A549 (cell line): ENCODE data around the gene SLC16A2. TPM values are rescaled to one million over a fixed set of nuclear protein-coding genes. Genes with fewer than 3 reads are reported as not detected.
A peak's percentile ranks its signal among the peaks of the same experiment; 100 is the strongest.

ENCODE experiments used
- ATAC-seq, 2 experiments: fragments of 200-7000 bp in 1 of 2; fragments of >200 bp in 1 of 2; cut with Nextera tagmentation in 1 of 2; cut with Tn5 transposase in 1 of 2; 3 replicates each; pipeline versions ENCODE4 v1.8.0 to v1.9.1; 2018 to 2020; ENCODE audit warnings: mild to moderate bottlenecking in 1 of 2, moderate library complexity in 1 of 2
- CTCF ChIA-PET: fragments of 300-600 bp; sonication (Branson Sonifier 250); formaldehyde crosslinking; extraction: SDS; loops from one replicate; lab custom pipeline; 2021; ENCODE audit warnings: antibody characterized with exemption, inconsistent platforms; lab: Yijun Ruan, JAX
- POLR2A ChIA-PET: fragments of 350-600 bp; formaldehyde crosslinking; extraction: SDS; loops from one replicate; lab custom pipeline; 2021; ENCODE audit warnings: antibody characterized with exemption, inconsistent platforms; lab: Yijun Ruan, JAX
- DNase-seq, 2 experiments: peaks; one replicate each; pipeline versions ENCODE4 v3.0.0 to v3.0.0-alpha.2; 2011 to 2016; ENCODE audit warnings: low read depth in 1 of 2, low spot score in 1 of 2
- FAIRE-seq: peaks from 2 replicates; lab custom pipeline; 2011; peaks lifted over from hg19 to GRCh38; lab: Jason Lieb, UNC
- H3K27ac ChIP-seq, 2 experiments: fragments of >200 bp; sonication (Bioruptor Twin); formaldehyde crosslinking; 3 replicates each; pipeline ENCODE4 v1.5.1; 2016 to 2017
- H3K4me1 ChIP-seq: fragments of >200 bp; sonication (Bioruptor Twin); formaldehyde crosslinking; 3 replicates; pipeline ENCODE4 v1.6.1; 2016
- H3K4me2 ChIP-seq: fragments of >200 bp; sonication (Bioruptor Twin); formaldehyde crosslinking; 3 replicates; pipeline ENCODE4 v1.6.1; 2016
- H3K4me3 ChIP-seq: fragments of >200 bp; sonication (Bioruptor Twin); formaldehyde crosslinking; 3 replicates; pipeline ENCODE4 v1.5.1; 2016
- H3K9me3 ChIP-seq: fragments of >200 bp; sonication (Bioruptor Twin); formaldehyde crosslinking; 3 replicates; pipeline ENCODE4 v1.6.1; 2016
- CEBPB ChIP-seq, 2 experiments: fragments of >200 bp in 1 of 2; sonication (Bioruptor Twin) in 1 of 2; formaldehyde crosslinking in 1 of 2; IDR thresholded peaks; 2 replicates each; pipeline ENCODE4 v1.6.1; 2012 to 2016
- CHD2 ChIP-seq: fragments of 150-350 bp; IDR thresholded peaks from 2 replicates; pipeline ENCODE4 v1.6.1; 2014; ENCODE audit warnings: low read length; ENCODE audit not compliant: partially characterized antibody
- CHD4 ChIP-seq: fragments of 200-600 bp; sonication (generic); IDR thresholded peaks from 2 replicates; pipeline ENCODE4 v1.6.1; 2016; ENCODE audit warnings: antibody characterized with exemption, mild to moderate bottlenecking, borderline replicate concordance
- ESRRA ChIP-seq: fragments of 150-350 bp; IDR thresholded peaks from 2 replicates; pipeline ENCODE4 v1.6.1; 2014; ENCODE audit warnings: mild to moderate bottlenecking, low read length, borderline replicate concordance
- FOSB ChIP-seq: fragments of 250-450 bp; sonication (Bioruptor Pico); IDR thresholded peaks from 2 replicates; pipeline ENCODE4 v1.5.0; 2020; ENCODE audit warnings: mild to moderate bottlenecking, moderate library complexity
- FOSL2 ChIP-seq, 2 experiments: fragments of 450-650 bp in 1 of 2; fragments of >200 bp in 1 of 2; sonication (Bioruptor Twin) in 1 of 2; formaldehyde crosslinking; IDR thresholded peaks; 2 replicates each; pipeline versions ENCODE4 v1.5.0 to v1.6.1; 2016 to 2020; ENCODE audit warnings: mild to moderate bottlenecking in 1 of 2, moderate library complexity in 1 of 2
- FOXS1 ChIP-seq: fragments of 250-450 bp; sonication (Bioruptor Pico); IDR thresholded peaks from 2 replicates; pipeline ENCODE4 v1.5.0; 2020; ENCODE audit warnings: mild to moderate bottlenecking, moderate library complexity
- GATA3 ChIP-seq: IDR thresholded peaks from 2 replicates; pipeline ENCODE4 v1.6.1; 2012; ENCODE audit warnings: borderline replicate concordance
- HOXA7 ChIP-seq: fragments of 250-450 bp; sonication (Bioruptor Pico); IDR thresholded peaks from 2 replicates; pipeline ENCODE4 v1.5.0; 2020; ENCODE audit warnings: mild to moderate bottlenecking, moderate library complexity
- JUN ChIP-seq, 2 experiments: fragments of >200 bp; sonication (Bioruptor Twin); formaldehyde crosslinking; IDR thresholded peaks; 2 replicates in 1 of 2; 3 replicates in 1 of 2; pipeline ENCODE4 v1.6.1; 2016 to 2017
- KDM5A ChIP-seq: fragments of 200-600 bp; sonication (generic); IDR thresholded peaks from 2 replicates; pipeline ENCODE4 v1.6.1; 2016; ENCODE audit warnings: antibody characterized with exemption, mild to moderate bottlenecking
- MYC ChIP-seq: IDR thresholded peaks from 2 replicates; pipeline ENCODE4 v1.6.1; 2012; ENCODE audit warnings: mild to moderate bottlenecking, inconsistent platforms, low read length, improper control_type of control experiment, borderline replicate concordance
- NFE2L2 ChIP-seq: fragments of 150-350 bp; conservative IDR thresholded peaks from 2 replicates; pipeline ENCODE4 v1.6.1; 2014; ENCODE audit warnings: low read length
- NPAS2 ChIP-seq: fragments of 250-450 bp; sonication (Bioruptor Pico); IDR thresholded peaks from 2 replicates; pipeline ENCODE4 v1.8.0; 2022; ENCODE audit warnings: mild to moderate bottlenecking, moderate library complexity, borderline replicate concordance
- PHF8 ChIP-seq: fragments of 200-600 bp; sonication (generic); IDR thresholded peaks from 2 replicates; pipeline ENCODE4 v1.6.1; 2016; ENCODE audit warnings: low read depth, mild to moderate bottlenecking, antibody characterized with exemption, moderate library complexity, borderline replicate concordance
- RAD21 ChIP-seq, 2 experiments: fragments of >200 bp in 1 of 2; sonication (Bioruptor Twin) in 1 of 2; formaldehyde crosslinking in 1 of 2; IDR thresholded peaks in 1 of 2; conservative IDR thresholded peaks in 1 of 2; 2 replicates in 1 of 2; 3 replicates in 1 of 2; pipeline ENCODE4 v1.6.1; 2012 to 2018; ENCODE audit warnings: inconsistent platforms in 1 of 2
- RARB ChIP-seq: fragments of 250-450 bp; sonication (Bioruptor Pico); IDR thresholded peaks from 2 replicates; pipeline ENCODE4 v1.8.0; 2021; ENCODE audit warnings: mild to moderate bottlenecking, moderate library complexity
- SMC3 ChIP-seq: fragments of >200 bp; sonication (Bioruptor Twin); formaldehyde crosslinking; IDR thresholded peaks from 3 replicates; pipeline ENCODE4 v1.6.1; 2018; ENCODE audit warnings: inconsistent platforms
- ZC3H11A ChIP-seq: fragments of 450-650 bp; IDR thresholded peaks from 2 replicates; pipeline ENCODE4 v1.6.1; 2014; ENCODE audit warnings: antibody characterized with exemption, mild to moderate bottlenecking
- ZFP36 ChIP-seq: fragments of 450-650 bp; IDR thresholded peaks from 2 replicates; pipeline ENCODE4 v1.6.1; 2014; ENCODE audit warnings: borderline replicate concordance; ENCODE audit not compliant: partially characterized antibody
- ZNF302 ChIP-seq: fragments of 250-450 bp; sonication (Bioruptor Pico); IDR thresholded peaks from 2 replicates; pipeline ENCODE4 v1.9.0; 2021; ENCODE audit warnings: inconsistent platforms, mild to moderate bottlenecking, moderate library complexity
- ZSCAN20 ChIP-seq: fragments of 250-450 bp; sonication (Bioruptor Pico); IDR thresholded peaks from 2 replicates; pipeline ENCODE4 v1.8.0; 2022; ENCODE audit warnings: mild to moderate bottlenecking, moderate library complexity
- WGBS: methylation state at CpG from one replicate; pipeline ENCODE4 v1.1.6; 2017; ENCODE audit errors: missing lambda C conversion rate; 5-methylcytosine and 5-hydroxymethylcytosine counted together
- polyA plus RNA-seq, 4 experiments: library from polyadenylated mRNA; depleted of rRNA in 3 of 4; stranded (reverse); fragments of >200 nt; fragmentation: RNase III in 1 of 4; extraction: RNeasy Plus Mini Kit Qiagen cat#74134 plus additional on column Dnase treatment in 1 of 4; gene quantifications; 2 replicates in 3 of 4; 3 replicates in 1 of 4; pipeline ENCODE4 v1.2.3, GENCODE V29; 2011 to 2017
- TF ChIP-seq, protein P1 (sequence below): fragments of >200 bp; sonication (Bioruptor Twin); formaldehyde crosslinking; IDR thresholded peaks from 2 replicates; pipeline ENCODE4 v1.6.1; 2016
- TF ChIP-seq, protein P2 (sequence below): fragments of 450-650 bp; IDR thresholded peaks from 2 replicates; pipeline ENCODE4 v1.6.1; 2014; ENCODE audit warnings: antibody characterized with exemption
- TF ChIP-seq, protein P3 (sequence below): IDR thresholded peaks from 2 replicates; pipeline ENCODE4 v1.6.1; 2012
- TF ChIP-seq, protein P4 (sequence below): fragments of 250-450 bp; sonication (Bioruptor Pico); IDR thresholded peaks from 2 replicates; pipeline ENCODE4 v1.5.0; 2020; ENCODE audit warnings: low read depth, mild to moderate bottlenecking, moderate library complexity

Gene SLC16A2
- polyA plus RNA-seq, 2 of the 4 experiments (the other 2 are of a cell fraction), result 9.7 to 19.2 TPM

DNA sequence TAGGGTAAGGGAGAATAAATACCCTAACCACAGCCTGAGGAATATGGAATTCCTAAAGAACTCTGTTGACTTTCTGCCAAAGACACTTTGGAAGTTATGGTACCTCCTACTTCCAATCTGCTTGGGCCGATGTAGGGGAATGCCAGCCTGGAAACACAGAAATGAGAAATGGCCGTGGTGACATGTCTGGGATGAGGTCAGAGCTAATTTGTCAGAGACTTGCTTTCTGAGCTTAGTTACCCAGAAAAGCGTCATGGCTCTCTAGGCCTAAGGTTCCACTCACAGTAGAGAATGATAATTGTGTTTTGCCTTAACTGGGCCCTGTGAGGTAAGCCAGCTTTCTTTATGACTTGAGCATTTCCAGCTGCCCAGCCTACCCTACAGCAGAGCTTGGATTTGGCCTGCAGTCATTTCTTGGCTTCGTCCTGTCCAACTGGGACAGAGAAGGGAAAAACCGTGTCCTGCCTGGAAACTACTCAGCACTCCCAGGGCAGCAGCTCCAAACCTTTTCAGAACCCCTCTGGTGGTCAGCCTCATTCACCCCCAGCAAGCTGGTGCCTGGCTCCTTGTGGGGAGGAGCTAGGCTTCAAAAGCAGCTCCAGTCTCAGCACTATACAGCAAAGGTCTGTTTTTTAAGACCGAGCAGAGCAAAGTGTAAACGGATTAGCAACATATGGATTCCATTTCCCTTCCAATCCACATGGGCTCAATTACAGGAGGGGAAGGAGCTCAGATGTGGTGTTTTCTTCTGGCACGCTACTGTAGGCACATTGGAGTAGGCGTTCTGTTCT, 100.9 kb downstream of the SLC16A2 start:
- FAIRE-seq (no peak), DNase-seq (no peak), ATAC-seq (no peak)
- Histone ChIP-seq H3K9me3 (no peaks in the 10 kb centered on the region), H3K4me3 (no peak overlapping the region), H3K27ac (no peak overlapping the region), H3K4me2 (no peak overlapping the region), H3K4me1 (no peaks in the 10 kb centered on the region)
- ChIA-PET POLR2A (no interaction called here), CTCF (interaction anchor here (0.8 to 1.1 kb wide), 3 partner anchors 13 to 667 kb away, joined by 3 read pairs; no protein-coding TSS in a partner anchor)
- TF ChIP-seq, protein P1, sequence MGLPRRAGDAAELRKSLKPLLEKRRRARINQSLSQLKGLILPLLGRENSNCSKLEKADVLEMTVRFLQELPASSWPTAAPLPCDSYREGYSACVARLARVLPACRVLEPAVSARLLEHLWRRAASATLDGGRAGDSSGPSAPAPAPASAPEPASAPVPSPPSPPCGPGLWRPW, result no peak
- TF ChIP-seq CHD2, result no peak
- WGBS, result 80% methylated on average over 9 of the region's 9 CpGs

DNA sequence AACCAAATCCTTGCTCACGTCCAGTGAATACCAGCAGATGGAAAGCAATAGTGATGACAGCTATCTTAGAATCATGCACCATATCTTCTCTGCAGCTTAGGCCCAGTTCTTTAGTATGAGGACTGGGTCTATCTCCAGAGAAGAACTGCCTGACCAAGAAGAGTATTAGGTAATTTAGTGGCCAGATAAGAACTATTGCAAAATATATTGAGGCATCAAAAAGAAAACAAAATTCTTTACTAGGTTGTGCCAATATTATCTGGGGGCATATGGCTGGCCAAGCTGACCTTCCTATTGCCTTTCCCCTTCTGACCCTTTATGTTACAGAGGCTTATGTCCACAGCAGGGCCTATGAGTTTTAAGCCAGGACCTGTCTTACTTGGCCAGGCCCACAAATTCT, 101.9 kb downstream of the SLC16A2 start:
- DNase-seq (no peak), FAIRE-seq (peak; percentile 70), ATAC-seq (no peak)
- 42% methylated on average over 1 of the region's 1 CpG for WGBS
- POLR2A ChIA-PET, result no interaction called here
- TF ChIP-seq KDM5A (no peak), FOSL2 (IDR thresholded peaks at IDR 0.05) (no peak), FOSL2 (CRISPR knock-in tag; IDR thresholded peaks at IDR 0.05) (no peak), CHD4 (no peak), NPAS2 (CRISPR knock-in tag) (no peak), RAD21 (conservative IDR thresholded peaks at IDR 0.05 in 1 of 2, IDR thresholded peaks at IDR 0.05 in 1 of 2) (no peak), MYC (no peak), GATA3 (no peak), RARB (no peak), HOXA7 (no peak), ZSCAN20 (CRISPR knock-in tag) (no peak), ZFP36 (no peak), ESRRA (no peak), NFE2L2 (no peak), FOXS1 (CRISPR knock-in tag) (no peak), JUN (IDR thresholded peaks at IDR 0.05) (no peak), CEBPB (IDR thresholded peaks at IDR 0.05) (no peak)
- TF ChIP-seq, protein P2, sequence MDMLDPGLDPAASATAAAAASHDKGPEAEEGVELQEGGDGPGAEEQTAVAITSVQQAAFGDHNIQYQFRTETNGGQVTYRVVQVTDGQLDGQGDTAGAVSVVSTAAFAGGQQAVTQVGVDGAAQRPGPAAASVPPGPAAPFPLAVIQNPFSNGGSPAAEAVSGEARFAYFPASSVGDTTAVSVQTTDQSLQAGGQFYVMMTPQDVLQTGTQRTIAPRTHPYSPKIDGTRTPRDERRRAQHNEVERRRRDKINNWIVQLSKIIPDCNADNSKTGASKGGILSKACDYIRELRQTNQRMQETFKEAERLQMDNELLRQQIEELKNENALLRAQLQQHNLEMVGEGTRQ, result no peak
- TF ChIP-seq, protein P3, sequence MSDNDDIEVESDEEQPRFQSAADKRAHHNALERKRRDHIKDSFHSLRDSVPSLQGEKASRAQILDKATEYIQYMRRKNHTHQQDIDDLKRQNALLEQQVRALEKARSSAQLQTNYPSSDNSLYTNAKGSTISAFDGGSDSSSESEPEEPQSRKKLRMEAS, result no peak
- no peaks in the 10 kb centered on the region for H3K4me1 ChIP-seq
- H3K27ac ChIP-seq, result no peak overlapping the region
- no peak overlapping the region for H3K4me3 ChIP-seq
- H3K4me2 ChIP-seq, result no peak overlapping the region
- CTCF ChIA-PET, result interaction anchor here (1.1 kb wide), 1 partner anchor 668 kb away, joined by 3 read pairs; no protein-coding TSS in a partner anchor
- no peaks in the 10 kb centered on the region for H3K9me3 ChIP-seq

DNA sequence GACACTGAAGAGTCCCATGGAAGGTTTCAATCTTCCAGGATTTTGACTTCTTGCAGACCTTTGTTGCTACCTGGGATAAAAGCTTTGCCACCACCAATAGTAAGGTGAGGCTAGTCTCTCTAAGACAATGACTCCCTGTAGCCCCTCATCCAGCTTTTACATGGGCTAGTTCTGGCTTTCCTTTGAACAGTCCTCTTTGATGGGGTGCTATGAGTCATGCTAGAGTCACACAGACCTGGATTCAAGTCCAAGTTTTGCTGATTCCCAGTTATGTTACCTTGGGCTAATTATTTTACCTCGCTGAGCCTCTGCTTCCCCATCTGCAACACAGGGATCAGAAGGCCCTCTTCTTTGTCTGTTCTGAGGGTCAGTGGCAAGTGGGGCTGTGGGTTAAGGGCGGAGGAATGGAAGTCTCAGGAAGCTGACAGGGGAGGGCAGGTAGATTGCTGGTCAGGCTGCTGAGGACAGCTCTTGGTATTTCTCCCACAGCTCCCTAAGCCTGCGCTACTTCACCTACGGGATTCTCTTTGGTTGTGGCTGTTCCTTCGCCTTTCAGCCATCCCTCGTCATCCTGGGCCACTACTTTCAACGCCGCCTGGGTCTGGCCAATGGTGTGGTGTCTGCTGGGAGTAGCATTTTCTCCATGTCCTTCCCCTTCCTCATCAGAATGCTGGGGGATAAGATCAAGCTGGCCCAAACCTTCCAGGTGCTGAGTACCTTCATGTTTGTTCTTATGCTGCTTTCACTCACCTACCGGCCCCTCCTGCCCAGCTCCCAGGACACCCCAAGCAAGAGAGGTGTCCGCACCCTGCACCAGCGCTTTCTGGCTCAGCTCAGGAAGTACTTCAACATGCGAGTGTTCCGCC, 102.8 kb downstream of the SLC16A2 start:
- CTCF ChIA-PET, result interaction anchor here (1.5 kb wide), 1 partner anchor 141 kb away, joined by 4 read pairs; no protein-coding TSS in a partner anchor
- POLR2A ChIA-PET, result no interaction called here
- TF ChIP-seq MYC (no peak), PHF8 (no peak), SMC3 (no peak), ZNF302 (CRISPR knock-in tag) (no peak), GATA3 (no peak), ZC3H11A (no peak), RARB (no peak), NFE2L2 (no peak), FOSB (CRISPR knock-in tag) (no peak)
- TF ChIP-seq, protein P4, sequence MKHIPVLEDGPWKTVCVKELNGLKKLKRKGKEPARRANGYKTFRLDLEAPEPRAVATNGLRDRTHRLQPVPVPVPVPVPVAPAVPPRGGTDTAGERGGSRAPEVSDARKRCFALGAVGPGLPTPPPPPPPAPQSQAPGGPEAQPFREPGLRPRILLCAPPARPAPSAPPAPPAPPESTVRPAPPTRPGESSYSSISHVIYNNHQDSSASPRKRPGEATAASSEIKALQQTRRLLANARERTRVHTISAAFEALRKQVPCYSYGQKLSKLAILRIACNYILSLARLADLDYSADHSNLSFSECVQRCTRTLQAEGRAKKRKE (CRISPR knock-in tag), result no peak
- TF ChIP-seq, all 56 proteins: peak for 0
- no peaks in the 10 kb centered on the region for H3K9me3 ChIP-seq
- 72% methylated on average over 13 of the region's 13 CpGs for WGBS
- DNase-seq, result no peak
- no peak for FAIRE-seq
- no peaks in the 10 kb centered on the region for H3K4me1 ChIP-seq
- no peak overlapping the region for H3K4me3 ChIP-seq
- no peak overlapping the region for H3K27ac ChIP-seq
- ATAC-seq, result no peak
- H3K4me2 ChIP-seq, result no peak overlapping the region
